ENCODE data around the gene MDN1.
"Not testable (repeated sequence)": the region's sequence is repeated elsewhere in the genome, so short reads cannot be mapped to it uniquely, and the experiment has no call there.

Gene MDN1

DNA sequence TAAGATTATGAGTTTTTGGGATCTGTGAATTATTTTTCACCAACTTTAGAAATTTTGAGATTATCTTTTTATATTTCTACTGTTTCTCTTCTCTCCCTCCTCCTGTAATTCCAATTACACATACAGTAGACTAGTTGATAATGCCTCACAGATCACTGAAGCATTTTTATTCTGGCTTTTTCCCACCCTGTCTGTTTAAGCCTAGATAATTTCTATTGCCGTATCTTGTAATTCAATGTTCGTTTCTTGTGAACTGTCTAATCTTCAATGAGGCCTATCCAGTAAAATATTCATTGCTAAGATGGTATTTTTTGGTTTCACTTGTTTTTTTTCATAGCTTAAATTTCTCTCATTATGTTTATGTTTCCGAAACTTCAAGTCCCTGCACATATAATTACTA is 12.0 kb downstream of the MDN1 start:
- DNase-seq = no peak

DNA sequence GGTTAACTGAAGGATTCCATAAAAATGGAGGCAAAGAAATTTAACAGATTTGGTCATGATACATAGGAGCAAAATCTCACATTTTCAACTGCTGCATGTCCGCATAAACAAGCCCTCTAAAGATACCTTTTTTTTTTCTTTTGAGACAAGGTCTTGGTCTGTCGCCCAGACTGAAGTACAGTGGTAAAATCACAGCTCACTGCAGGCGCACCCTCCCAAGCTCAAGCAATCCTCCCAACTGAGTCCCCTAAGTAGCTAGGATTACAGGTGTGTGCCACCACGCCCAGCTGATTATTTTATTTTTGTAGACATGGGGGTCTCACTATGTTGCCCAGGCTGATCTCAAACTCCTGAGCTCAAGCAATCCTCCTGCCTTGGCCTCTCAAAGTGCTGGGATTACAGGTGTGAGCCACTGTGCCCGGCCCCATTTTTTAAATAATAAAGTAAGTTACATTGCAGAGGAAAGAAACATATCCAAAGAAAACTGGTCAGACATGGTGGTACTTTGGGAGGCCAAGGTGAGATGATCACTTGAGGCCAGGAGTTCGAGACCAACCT is 13.7 kb downstream of the MDN1 start:
- DNase-seq = no peak

DNA sequence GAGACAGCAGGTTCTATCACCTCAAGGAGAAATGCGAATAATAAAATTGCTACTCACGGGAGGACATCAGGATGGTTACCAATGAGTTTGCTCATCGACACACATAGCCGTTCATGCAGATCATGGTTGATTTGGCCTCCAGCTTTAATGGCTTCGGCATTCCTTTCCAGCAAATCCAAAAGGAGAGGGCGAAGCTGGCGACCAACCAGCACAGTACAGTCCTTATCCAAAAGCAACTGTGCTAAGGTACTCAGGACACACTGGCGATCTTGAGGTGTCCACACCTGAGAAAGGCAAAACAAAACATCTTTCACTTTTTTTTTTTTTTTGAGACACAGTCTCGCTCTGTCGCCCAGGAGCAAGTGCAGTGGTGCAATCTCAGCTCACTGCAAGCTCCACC is 16.3 kb downstream of the MDN1 start:
- DNase-seq = no peak

DNA sequence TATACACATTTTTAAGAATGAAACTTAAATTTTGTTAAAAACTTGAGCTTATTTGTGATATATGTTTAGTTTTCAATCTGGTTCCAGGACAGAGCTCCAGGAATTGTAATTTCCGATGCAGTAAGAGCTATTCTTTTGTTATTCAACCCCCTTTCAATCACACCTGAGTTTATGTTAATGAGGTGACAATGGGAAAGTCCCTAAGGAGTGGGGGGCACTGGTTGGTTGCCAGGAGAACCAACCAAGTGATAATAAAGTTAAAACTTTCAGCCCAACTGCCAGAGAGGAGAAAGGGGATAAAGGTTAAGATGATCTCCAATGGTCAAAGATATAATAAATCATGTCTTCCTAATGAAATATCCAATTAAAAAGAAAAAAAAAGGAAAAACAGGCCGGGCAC is 19.8 kb downstream of the MDN1 start:
- DNase-seq = no peak

DNA sequence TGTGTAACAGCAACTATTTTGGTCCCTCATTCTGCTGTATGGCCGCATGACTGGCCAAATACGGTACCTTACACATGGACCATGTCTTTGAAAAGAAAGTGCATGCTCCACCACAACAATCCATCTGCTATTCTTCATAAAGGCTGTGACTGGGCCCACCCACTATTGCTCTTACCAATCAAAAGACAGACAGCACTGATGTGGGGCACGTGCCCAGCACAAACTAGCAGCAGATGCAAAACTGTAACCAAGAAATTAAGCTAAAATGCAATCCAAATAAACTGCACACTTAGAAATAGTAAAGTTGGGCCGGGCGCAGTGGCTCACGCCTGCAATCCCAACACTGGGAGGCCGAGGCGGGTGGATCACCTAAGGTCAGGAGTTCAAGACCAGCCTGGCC is 20.5 kb downstream of the MDN1 start:
- DNase-seq = no peak

DNA sequence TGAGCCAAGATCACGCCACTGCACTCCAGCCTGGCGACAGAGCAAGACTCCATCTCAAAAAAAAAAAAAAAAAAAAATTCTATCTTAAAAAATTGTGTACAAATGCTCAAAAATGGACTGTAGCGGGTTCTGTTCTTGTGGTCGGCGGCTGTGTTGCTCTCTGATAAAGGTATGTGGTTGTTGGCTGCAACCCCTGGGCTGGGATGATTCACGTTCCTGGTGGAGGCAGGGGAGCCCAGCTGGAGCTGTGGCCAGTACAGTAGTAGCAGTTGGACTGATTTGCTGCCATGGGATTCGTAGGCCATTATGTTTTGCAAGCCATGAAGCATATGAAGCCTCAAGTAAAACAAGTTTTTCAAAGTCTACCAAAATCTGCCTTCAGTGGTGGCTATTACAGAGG is 22.3 kb downstream of the MDN1 start:
- DNase-seq = no peak

DNA sequence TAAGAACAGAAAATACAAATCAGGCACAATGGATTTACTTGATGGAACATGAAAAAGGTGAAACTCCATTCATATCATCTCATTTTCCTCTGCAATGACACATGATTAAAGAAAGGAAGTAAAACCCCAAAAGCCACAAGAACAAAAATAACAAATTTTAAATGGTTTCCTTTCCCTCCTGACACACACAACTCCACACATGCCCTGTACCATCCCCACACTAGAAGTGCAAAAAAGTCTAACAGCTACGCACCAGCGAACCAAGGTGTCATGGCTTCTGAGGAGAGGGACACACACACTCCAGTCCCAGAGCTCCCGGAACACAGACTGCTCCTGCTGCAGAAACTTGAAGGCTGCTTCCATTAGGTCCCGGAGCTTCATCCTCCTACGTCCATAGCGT is 25.3 kb downstream of the MDN1 start:
- no peak for DNase-seq

DNA sequence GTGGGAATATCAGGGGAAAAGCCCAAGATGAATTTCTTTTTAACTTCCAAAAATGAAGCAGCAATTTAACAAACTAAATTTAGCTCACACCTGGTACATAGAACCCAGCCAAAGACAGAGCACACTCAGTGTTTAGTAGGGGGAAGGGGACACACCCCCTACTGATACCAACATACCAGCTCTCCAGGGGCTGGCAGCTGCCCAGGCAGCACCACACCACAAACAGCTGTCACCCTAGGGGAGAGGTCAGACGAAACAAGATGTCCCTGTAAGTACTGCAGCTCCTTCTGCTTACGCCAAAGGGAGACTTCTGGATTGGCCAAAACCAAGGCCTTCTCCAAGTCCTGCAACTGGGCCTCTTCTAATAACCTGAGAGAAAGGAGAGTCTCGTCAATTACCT is 26.0 kb downstream of the MDN1 start:
- no peak for DNase-seq

DNA sequence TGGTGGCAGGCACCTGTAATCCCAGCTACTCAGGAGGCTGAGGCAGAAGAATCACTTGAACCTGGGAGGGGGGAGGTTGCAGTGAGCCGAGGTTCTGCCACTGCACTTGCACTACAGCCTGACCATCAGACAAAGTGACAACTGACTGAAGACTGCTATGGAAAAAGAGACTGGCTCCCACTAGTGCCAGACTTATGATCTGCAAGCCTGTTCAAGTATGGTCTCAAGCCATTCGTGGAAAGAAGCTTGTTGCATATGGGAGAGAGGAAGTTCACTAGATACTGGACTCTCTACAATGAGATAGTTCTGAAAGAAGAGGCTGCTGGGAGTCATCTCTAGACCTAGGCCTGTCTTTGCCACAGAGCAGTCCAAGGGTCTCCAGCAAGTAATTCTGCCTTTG is 26.7 kb downstream of the MDN1 start:
- DNase-seq = peak; percentile 37

DNA sequence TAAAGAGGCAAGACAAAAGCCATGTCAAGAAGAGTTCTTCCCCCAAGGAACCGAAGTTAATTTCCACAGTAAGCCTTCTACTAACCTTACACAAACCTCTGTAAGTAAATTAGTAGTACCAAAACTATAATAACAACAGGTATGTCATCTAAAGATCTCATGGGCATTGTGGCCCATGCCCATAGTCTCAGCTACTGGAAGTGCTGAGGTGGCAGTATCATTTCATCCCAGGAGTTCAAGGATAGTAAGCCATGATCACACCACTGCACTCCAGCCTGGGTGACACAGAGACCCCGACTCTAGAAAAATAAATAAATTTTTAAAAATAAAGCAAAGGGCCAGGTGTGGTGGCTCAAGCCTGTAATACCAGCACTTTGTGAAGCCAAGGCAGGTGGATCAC is 29.2 kb downstream of the MDN1 start:
- DNase-seq = no peak

DNA sequence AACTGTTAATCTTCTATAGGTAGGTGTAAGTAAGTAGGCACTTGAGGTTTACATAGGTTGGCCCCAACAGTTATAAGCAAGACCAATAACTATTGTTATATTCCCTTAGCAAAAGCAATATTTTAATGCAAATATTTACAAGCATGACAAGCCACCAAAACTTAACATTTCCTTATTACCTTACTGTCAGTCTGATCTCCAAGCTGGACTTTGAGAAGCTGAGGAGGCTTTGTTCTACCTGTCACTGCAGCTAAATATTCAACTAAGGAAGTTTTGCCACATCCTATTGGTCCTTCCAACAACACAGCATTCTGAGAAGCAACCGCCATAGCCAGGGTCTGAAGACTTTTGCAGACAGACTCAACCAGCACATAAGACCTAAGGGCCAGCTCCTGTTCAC is 29.6 kb downstream of the MDN1 start:
- no peak for DNase-seq

DNA sequence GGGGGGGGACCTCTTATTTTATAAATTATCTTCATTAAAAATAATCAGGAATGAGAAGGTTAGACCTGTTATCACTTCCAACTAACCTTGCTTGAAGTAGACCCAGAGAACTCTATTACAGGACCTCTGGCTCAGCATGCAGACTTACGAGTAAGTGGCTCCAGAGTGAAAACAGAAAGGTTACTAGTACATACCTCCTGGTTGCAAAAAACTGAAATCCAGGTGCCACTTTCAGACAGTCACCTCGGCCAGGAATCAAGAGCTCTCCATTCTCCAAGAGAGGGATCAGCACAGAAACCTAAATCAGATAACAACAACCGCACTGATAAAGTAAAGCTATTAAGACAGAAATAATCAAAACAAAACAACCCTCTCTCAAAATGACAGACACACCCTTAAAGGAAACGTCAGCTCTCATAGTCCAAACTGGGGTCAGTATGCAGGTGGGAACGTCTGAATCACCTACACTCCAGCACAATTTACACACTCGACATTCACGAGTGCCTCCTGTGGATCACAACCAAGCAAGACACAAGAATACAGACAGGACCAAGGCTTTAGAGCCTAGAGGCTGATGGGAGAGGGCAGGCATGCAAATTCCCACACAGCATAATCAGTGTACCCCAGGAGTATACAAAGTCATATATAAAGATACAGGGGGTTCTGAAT is 31.8 kb downstream of the MDN1 start:
- no peak for DNase-seq

DNA sequence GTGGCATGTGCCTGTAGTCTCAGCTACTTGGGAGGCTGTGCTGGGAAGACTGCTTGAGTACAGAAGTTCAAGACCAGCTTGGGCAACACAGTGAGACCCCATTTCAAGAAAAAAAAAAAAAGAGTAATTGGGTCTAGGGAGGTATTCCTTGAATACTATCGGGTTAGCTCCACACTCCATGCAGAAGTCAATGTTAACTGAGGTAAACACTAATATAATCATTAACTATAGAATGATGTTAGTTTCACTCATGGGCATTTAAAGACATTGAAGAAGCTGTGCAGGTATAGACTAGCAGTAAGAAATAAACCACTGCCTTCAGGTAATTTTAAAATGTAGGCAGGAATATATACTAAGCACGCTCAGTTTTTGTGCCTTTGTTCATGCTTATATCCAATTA is 32.6 kb downstream of the MDN1 start:
- DNase-seq = no peak

DNA sequence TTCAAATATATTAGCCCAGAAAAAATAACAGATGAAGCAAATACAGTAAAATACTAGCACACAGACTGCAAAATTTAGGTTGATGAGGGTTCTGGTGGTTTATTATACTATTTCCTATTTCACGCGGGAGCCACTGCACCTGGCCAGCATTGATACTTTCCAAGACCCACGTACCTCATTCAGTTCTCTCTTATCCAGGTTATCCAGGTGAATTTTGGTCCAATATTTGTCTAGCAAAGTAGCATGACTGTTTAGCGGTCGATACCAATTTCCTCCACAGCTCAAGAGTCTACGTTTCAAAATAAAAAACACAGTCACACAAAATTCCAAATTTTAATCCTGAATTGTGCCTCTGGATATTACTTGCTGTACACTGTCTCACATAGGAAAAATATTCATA is 34.8 kb downstream of the MDN1 start:
- DNase-seq = no peak

DNA sequence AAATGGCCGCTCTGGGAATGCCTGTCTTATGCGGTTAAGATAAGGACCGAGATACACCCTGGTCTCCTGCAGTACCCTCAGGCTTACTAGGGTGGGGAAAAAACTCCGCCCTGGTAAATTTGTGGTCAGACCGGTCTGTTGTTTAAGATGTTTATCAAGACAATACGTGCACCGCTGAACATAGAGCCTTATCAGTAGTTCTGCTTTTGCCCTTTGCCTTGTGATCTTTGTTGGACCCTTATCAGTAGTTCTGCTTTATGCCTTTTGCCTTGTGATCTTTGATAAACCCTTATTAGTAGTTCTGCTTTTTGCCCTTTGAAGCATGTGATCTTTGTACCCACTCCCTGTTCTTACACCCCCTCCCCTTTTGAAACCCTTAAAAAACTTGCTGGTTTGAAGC is 36.3 kb downstream of the MDN1 start:
- DNase-seq = not testable (repeated sequence)

DNA sequence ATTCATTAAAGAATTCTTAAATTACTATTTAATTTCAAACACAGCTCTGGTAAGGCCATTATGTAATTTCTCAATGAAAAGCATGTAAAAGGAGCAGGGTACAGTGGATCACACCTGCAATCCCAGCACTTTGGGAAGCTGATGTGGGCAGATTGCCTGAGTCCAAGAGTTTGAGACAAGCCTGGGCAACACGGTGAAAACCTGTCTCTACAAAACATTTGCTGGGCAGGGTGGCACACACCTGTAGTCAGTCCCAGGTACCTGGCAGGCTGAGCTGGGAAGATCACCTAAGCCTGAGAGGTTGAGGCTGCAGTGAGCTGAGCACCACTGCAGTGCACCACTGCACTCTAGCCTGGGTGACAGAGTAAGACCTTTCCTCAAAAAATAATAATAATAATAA is 37.4 kb downstream of the MDN1 start:
- DNase-seq = no peak

DNA sequence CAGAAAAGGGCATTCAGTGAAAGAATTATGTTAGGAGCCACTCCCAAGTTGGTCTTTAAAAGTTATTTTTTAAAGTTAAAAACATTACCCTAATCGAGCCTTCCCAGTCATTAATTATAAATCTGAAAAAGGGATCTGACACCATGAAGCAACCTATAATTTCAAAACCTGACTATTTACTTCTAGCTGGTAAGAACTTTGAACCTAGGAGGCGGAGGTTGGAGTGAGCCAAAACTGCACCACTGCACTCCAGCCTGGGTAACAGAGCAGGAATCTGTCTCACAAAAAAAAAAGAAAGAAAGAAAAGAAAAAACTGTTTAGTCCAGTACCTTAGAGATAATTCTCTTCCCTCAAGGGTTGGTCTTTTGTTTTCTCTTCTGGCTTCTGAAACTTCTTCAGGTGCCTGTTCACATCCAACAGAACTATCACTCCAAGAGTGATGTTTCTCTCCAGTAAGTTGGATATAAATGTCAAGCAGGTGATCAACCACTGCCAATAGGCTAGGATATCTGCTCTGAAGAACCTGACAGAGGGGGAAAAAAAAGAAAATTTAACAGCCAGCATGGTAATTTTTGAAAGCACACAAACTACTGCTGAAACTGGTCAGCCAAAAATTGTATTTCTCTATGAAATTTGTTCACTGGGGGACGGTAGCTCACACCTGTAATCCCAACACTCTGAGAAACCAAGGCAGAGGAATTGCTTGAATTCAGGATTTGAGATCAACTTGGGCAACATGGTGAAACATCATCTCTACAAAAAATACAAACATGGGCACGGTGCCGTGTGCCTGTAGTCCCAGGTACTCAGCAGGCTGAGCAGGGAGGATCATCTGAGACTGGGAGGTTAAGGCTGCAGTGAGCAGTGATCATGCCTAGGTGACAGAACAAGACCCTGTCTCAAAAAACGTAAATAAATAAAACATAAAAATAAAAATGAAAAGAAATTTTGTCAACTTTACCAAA is 38.2 kb downstream of the MDN1 start:
- DNase-seq = no peak

DNA sequence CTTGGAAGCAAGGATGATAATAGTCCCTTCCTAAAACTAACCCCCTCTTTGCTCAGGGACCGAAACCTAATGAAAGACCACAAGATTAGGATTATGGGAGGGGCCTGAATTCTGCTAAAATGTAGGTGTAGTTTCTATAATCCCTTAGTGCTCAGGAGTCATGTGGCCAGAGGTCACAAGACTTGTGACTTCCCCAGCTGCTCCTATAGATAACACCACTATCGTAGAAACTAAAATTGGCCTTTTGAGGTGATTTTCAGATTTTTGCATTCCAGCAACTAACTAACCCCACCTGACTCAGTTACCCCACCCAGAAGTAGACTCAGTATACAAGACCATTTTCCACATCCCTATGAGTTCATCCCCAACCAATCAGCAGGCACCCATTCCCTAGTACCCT is 42.1 kb downstream of the MDN1 start:
- no peak for DNase-seq

DNA sequence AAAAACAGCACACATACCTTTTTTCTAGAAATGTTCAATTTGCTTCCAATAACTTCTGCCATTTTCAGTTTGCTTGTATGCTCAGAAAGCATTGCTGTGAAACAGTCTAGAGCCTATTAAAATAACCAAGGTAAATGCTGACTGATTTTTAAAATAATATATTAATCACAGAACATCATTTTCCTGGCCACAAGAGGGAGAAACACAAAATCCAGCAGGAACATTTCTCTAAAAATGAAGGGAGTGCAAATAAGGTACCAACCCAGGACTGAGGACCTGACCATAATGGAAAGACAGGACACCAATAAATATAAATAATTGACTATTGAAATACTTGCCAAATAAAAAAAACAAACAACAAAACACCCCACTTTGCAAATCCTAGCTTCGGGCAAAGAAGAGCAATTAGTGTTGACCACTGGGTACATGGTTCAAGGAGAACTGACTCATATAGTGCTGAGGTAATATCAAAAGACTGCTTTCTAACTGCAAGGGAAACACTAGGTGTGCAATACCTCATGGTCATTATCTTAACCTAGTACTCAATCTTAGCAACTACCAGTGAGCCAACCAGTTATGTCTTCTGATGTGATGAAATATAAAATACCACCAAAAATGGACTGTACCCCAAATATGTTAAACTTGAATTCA is 42.9 kb downstream of the MDN1 start:
- no peak for DNase-seq

DNA sequence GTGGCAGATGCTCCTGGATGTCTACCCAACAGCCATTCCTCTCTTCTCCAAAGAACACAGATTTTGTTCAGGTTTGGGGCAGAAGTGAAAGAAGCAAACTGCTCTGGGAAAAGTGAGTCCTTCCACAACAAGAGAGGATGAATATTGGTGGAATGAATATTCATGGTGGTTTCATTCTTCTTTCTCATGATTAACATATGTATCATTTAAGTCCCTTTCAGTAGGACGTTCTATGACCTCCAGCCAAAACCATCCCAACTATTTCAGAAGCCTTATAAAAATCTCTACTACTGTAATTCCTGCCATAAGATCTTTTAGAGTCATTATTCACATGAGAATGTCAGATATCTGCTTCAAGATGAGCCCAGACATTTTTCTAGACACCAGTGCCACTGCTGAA is 44.4 kb downstream of the MDN1 start:
- no peak for DNase-seq

DNA sequence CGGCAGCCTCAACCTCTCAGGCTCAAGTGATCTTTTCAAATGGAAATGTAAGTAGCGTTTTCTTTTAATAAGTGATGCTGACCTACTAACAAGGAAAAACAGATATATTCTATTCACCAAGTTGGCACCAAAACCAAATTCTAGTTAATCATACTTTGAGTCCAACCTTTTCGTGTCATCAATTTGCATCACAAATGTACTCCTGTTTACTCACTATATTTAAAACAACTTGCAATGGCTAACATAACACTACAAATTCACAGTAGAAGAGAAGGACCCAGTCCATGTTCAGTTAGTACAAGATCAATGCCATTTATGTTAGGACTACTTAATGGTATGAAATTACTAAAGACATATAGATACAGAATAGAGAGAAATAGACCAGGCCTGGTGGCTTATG is 50.0 kb downstream of the MDN1 start:
- no peak for DNase-seq

DNA sequence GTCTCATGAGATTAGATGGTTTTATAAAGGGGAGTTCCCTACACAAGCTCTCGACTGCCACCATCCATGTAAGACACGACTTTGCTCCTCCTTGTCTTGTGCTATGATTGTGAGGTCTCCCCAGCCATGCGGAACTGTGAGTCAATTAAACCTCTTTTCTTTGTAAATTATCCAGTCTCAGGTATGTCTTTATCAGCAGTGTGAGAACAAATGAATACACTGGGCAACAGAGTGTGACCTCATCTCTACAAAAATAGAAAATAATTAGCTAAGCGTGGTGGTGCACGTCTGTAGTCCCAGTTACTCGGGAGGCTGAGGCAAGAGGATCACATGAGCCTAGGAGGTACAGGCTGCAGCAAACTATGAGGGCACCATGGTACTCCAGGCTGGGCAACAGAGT is 51.3 kb downstream of the MDN1 start:
- no peak for DNase-seq

DNA sequence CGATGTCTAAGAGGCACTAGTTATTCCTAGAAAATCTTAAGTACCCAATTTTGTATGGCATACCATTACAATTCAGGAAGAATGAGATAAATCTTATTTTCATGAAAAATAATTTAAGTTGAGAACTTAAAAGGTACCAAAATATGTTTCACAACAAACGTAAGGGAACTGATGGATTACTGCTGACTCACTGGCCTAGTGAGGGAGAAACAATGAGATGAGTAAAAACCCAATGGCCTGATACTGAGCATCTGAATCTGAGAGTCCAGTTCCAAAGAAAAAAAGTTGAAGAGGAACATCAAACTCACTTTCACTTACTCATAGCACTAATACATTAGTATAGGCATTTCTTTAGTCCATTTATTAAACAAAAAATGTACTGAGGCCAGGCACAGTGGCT is 56.0 kb downstream of the MDN1 start:
- DNase-seq = no peak

DNA sequence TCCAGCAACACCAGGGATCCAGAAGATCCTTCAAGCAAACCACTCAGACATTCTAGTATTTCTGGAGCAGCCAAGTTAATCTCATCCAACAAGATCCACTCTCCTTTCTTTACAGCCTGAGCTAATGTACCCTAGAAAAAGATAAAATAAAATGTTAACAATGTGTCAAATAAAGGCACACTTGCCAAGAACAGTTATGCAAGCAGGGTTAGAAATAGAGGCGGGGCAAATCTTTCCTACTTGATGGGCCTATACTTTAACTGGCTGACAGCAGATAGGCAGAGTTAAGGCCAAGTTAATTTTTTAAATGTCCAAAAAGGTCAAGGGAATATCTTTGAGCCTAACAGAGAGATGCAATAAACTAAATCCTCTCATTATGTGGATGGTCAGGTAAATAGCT is 60.8 kb downstream of the MDN1 start:
- no peak for DNase-seq

Measured in NCI-H2107 (cell line).